HG03159 (cell line): ENCODE data around the gene C3orf49.

Experiments
- ATAC-seq: cut with Tn5 transposase; IDR thresholded peaks from one replicate; pipeline ENCODE4 v1.9.1; 2021; ENCODE audit warnings: mild to moderate bottlenecking, moderate library complexity; ENCODE audit not compliant: unreplicated experiment

The C3orf49 gene, protein sequence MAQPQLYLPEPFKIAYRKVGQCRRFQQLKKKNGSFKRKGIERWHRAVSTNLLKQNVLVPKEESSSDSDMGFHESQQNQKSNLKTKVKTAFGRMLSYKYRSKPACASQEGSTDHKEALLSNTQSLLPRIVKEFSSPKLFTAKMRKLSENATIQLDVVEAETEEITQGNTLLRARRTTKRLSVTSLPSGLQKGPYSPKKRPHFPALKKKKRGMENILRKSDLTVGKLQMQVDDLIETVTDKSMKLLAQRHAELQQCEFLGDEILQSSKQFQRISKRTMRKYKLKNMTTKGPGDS

DNA sequence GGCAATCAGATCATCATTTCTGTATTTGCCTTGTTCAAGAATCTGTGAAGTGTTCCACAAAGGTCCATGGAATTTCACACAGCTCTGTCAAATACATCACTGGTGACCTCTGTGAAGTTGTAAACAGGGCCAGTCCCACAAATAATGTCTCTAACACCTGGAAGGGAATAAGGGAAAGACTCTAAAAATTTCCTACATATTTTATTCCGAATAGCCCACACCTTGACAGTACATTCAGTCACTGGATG, at the start of gene C3orf49:
Gene C3orf49, plus strand, starts transcription at position 149 of the 248 bp plus-strand sequence. CDS start 173 bp downstream, outside the sequence.
- ATAC-seq: no peak

DNA sequence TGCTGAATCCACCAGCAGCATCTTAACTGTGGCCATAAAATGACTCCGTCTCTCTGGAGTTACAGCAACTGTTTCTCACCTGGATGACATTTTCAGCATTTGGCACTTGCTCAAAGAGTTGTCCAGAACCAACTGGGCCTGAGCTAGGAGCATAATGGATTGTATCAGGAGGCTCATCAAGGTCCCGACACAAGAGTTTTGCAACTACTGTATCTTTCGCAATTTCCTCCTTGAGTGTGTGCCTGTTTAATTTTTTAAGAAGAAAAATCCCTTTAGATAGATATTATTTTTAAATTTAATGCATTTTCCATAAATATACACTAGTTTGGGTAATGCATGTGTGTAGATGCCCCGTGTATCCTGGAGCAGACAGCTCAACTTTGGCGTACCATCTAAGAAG, 44.3 kb upstream of the C3orf49 start:
- no peak for ATAC-seq

DNA sequence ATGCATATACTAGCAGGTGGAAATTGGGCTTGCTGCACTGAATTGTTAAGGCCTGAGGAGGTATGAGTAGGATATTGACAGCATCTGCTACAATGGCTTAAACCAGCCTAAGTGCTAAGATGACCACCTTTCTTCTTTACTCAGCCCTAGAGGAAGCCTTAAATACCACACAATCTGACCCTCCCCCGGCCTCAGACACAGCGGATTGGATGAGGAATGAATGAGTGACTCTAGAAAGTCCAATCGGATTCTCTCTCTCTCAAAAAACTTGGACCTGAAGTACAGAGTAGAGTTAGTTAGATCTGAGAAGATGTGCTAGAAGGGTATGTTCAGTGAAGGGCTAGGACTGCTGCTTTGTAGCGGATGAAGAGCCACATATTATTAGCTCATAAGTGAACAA, 39.9 kb upstream of the C3orf49 start:
- ATAC-seq: no peak

DNA sequence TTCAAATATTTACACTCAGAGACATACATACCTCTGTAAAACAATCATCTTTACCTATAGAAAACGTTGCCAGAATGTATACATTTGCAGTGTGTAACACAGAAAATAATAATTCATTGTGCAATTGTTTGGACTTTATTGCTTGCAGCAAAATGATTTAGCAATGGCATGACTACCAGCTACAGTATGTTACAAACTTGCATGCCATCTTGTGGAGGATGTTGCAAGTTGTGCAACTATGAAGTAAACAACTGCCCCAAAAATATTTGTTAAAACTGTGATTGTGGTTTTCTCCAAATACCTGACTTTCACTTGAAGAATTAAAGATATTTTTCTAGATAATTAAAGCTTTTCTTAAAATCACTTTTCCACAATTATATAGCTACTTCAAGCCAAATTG, 27.1 kb upstream of the C3orf49 start:
- no peak for ATAC-seq

DNA sequence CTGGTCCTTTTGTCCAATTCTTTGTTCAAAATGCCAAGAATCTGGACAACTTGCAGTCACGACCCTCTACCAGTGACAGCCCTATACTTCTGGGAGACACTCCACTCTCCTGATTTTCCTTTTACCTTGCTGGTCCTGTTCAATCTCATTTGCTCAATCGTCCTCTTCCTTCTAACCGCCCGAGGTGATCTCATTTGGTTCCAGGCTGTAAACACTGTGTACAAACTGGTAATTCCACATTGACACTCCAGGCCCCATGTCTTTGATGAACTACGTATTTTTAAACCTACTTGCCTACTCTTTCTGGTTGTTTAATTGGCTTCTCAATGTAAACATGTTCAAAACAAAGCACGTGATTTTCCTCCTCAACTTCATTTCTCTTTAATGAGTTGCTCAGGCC, 23.7 kb upstream of the C3orf49 start:
- ATAC-seq: no peak

DNA sequence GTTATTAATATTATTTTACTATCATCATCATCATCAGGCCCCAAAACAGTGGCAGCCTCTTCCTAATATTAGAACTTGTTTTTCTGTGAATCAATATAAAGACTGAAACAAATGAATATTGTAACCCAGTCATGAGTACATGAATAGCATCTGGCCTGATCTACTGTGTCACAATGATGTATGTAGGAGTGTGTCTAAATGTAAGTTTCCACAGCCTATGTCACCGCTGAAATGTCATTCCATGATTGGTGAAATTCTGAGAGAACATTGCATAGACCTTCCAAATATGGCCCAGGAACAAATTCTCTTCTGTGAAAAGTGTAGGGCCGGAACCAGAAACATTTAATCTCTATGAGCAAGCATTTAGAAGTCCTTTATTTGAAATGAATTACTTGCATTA, 20.6 kb upstream of the C3orf49 start:
- ATAC-seq: no peak

DNA sequence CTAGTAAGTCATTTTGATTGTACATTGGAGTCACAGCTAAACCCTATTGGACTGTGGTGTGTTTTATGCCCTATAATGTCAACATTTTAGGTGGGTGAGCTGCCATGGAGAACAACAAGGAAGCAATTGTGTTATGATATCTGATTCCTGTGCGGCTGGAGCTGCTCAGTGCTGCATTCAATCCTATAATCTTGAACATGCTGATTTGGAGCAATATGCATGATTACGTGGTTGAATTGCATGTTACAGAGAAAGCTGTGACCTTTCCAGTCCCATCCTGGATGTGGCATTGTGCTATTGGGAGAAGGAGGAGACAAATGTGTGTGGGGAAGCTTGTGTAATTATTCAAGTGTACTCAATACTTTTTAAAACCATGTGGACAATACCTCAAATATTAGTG, 20.1 kb upstream of the C3orf49 start:
- no peak for ATAC-seq

DNA sequence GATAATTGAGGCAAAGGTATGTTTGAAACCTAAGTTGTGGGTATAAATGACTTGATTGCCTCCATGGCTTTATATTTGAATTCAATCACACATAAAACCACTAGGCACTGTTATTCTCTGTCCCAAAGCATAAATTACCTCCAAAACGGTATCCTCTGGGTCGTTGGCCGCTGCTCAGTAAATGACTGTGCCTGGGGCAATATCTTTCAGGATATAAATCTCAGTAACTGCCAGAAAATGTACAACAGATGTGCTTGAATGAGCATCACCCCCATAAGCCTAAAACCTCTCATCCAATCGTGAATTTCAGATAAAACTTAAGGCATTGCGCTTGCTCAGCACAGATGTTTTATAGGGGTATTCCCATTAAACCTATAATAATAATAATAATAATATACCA, 19.0 kb upstream of the C3orf49 start:
- ATAC-seq: no peak

DNA sequence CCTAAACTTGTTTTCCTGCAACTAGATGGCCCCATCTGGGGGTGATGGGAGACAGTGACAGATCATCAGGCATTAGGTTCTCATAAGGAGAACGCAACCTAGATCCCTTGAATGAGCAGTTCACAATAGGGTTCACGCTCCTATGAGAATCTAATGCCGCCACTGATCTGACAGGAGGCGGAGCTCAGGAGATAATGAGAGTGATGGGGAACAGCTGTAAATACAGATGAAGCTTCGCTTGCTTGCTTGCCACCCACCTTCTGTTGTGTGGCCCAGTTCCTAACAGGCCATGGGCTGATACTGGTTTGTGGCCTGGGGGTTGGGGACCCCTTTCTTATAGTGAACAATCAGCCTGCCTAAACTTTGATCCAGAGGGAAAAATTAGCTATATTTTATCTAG, 15.2 kb upstream of the C3orf49 start:
- no peak for ATAC-seq

DNA sequence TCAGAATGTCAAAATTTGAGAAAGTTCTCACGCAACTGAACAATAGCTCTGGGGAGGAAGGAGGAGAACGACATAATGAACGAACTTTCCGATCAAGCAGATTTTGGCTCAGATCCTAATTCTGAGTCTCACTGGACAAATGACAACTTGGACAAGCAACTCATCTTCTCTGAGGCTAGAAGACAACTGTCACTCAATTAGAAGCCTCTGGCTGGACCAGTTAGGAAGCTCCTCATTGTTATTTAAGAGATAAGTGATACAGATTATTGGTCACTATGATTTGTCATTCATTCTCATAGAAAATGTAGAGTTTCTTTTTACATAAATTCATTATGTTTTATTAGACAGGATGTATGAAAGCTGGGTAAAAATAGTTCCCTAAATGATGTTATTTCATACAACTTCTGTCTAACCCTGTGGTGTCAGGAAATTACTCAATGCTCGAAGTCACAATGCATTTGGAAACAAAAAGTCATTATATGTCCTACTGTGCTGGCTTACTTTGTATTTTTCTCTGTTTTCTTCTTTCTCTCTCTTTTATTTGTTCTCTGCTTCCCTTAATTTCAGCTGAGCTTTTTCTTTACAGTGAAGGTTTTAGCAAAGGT, 11.0 kb upstream of the C3orf49 start:
- no peak for ATAC-seq

DNA sequence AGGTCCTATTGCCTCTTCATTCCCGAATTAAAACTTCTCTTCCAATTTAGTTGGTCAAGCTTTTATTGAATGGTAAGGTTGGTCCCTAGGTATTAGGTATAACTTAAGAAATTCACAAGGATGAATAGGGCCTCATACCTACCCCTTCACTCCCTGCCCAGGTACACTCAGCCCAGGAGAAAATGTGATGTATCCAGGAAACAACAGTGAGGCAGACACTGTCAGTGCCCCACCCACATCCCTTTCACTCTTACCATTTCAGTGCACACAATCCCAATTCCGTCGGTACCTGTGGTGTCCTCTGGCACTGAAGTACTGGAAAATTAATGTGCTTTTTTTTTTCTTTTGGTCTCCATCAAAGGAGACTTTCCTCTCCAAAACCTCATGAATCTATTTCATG, 10.5 kb upstream of the C3orf49 start:
- no peak for ATAC-seq

DNA sequence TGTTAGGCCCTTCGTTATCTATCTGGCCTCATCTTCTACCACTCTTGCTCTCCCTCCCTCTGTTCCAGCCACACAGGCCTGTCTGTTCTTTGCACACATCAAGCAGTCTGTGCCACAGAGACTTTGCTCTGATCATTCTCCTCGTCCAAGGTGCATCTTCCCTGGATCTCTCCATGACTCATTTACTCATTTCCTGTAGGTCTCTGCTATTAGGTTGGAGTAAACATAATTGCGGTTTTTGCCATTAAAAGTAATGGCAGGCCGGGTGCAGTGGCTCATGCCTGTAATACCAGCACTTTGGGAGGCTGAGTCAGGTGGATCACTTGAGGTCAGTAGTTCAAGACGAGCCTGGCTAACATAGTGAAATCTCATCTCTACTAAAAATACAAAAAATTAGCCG, 9.5 kb upstream of the C3orf49 start:
- ATAC-seq: no peak

DNA sequence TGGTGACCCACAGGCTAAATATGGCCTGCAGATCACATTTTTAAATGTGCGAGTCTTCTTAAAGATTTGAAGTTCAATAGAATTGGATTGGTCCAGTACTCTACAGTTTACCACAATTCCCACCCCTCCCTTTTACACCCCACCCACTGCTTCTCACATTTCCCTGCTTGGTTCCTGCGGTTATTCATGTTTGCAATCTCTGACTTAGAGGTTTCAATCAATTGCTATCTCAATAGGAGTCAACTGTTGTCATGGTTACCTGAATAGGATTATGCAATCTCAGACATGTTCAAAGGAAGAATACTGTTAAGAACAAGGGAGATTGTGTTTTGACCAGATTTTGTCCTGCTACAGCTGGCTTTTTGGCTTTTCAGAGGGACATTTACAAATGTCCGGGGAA, 4.9 kb upstream of the C3orf49 start:
- no peak for ATAC-seq

DNA sequence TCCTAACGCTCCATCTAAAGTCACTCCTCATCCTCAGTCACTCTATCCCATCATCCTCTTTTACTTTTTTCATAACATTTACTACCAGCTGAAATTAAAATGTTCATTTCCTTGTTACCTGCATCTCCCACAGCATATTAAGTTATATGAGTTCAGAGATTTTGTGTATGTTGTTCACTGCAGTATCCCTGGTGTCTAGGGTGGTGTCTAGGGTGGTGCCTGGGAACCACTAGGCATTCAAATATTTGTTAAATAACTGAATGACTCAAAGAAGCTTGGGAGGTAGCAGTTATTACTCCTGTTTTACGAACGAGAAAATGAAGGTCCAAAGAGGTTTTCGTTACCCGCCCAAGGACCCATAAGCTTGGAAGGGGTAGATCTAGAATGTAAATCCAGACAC, 1.9 kb upstream of the C3orf49 start:
- no peak for ATAC-seq

DNA sequence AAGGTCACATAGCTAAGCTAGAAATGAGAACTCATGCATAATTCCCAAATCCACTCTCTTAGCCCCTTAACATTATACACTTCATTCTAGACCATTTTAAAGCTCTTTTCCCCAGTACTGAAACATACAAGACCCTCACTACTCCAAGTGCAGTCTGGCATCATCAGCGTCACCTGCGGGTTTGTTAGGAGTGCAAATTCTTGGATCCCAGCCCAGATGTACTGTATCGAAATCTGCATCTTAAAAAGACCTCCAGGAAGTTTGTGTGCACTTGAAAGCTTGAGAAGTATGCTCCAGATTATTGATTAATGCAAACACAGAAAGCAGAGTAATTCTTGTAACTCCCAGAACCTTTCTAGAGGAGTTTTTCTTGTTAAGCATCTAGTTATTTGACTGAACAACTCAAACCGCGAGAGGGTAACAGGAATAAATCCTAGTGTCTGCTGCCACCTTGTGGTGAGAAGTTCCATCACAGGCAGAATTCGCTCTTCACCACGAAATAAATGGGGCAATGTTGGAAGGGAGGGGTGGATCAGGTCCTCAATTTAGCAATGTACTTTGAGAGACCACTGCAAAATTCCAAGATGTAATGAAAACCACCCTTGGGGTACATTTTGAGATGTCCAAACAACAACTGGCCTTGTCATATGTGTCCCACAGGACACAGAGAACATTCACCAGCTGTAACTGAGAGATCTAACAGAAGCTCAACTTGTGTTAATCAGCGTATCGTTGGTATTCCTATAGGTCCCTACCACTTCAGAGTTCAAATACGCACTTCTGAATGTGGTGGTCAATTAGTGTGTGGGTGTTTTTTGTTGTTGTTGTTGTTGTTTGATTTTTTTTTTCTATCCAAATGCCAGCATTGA, 583 bp upstream of the C3orf49 start:
- ATAC-seq: peak; percentile 87

DNA sequence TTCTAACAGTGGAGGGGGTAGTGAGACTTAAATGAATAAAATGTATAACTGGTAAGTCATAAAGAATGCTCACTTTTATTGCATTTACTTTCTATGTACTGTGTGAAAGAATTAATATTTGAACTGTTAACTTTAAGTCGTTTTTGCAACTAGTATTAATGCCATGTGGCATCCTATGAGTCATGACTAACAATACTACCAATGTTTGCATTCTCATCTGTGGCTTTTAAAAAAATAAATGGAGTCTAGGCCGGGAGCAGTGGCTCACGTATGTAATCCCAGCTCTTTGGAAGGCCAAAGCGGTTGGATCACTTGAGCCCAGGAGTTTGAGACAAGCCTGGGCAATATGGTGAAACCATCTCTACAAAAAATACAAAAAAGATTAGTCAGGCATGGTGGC, 5.2 kb downstream of the C3orf49 start:
- ATAC-seq: no peak

DNA sequence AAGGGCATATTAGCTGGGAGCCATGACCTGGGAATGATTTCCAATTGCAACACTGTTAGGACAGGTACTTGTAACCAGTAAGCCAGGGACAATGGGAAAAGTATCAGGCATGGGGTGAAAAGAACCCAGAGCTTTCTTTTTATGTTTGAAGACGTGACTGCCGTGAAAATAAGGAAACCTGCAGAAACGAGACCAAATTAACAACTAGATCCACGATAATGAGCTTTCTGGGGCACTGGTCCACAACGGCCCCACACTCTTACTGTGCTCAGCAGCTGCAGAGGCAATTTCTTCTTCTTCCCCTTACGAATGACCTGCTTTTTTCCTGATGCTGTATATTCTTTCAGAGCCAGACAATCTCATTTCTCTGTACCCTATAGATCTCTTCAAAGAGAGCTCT, 11.4 kb downstream of the C3orf49 start:
- no peak for ATAC-seq

DNA sequence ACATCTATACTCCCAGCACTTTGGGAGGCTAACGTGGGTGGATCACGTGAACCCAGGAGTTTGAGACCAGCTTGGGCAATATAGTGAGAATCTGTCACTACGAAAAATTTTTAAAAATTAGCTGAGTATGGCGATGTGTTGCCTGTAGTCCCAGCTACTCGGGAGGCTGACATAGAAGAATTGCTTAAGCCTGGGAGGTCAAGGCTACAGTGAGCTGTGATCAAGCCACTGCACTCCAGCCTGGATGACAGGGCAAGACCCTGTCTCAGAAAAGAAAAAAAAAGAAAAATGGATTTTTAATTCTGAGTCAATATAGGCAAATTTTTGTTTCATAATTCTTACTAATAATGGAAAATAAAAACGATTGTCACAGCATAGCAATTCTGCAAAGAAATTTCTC, 13.3 kb downstream of the C3orf49 start:
- no peak for ATAC-seq

DNA sequence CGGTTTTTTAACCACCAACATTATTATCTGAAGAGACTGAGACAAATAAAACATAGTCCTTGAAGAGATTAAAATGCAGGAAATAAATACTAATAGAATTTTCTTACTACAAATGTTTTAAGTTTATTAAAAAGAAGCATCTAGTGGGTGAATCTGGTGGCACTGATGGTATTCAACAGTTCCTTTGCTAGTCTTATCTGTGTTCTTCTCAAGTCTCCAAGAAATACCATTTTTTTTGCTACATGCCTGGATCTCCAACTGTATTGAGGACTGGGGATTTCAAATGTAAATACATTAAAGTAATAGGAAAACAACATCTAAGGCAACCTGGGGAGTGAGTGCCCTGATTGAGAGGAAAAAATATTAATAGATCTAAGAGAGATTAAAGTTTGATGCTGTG, 22.6 kb downstream of the C3orf49 start:
- no peak for ATAC-seq

DNA sequence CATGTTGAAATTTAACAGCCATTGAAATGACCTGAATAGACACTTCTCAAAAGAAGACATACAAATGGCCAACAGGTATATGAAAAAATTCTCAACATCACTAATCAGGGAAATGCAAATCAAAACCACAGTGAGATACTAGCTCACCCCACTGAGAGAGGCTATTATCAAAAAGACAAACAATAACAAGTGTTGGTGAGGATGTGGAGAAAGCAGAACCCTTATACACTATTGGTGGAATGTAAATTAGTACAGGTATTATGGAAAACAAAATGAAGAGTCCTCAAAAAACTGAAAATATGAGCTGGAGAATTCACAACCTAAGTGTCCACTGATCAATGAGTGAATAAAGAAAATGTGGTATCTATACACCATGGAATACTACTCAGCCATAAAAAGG, 23.0 kb downstream of the C3orf49 start:
- no peak for ATAC-seq

DNA sequence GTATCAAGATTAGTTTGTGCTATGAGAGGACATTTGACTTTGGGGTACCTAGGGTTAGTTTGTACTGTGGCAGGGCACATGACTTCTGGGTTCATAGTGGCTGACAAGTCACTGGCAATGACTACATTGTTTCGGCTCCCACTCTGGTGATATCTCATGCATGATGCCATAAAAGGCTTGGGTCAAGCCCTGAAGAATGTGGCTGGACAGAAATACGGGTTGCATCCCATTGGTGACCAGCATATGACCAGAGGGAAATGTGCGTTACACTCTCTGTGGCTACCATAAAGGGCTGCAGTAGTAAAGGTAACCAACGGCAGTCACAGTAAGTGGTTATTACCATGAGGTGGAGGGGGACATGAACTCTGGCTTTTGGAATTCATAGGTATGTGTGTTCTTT, 26.1 kb downstream of the C3orf49 start:
- ATAC-seq: no peak

DNA sequence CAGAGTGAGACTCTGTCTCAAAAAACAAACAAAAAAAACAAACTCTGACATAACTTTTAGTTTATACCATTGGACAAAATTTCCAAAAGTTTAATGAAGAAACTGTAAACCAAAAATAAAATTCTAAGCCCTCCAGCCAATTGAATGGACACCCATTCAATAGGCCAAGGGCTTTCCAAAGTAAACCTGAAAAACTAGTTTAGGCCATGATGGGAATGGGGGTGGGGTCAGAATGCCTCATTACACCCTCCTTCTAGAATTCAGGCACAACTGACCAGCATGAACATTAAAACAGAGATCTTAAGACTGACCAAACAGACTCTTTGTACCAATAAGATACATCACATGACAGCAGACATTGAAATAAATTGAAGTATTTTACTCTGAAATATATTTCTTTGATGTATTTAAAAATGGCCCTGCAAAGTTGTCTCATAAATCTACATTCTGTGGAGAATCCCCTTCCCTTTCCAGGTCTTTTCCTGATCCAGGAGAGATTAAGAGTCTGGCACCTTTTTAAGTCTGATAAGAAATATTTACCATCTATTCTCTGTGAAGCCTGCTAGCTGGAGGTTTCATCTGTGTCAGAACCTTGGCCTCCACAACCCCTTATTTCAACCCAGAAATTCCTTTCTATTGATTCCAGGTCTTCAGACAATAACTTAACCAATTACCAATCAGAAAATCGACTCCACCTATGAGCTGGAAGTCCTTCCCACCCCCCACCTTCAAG, 28.8 kb downstream of the C3orf49 start:
- no peak for ATAC-seq
